Measurements from ENCODE around the gene ASB10. TPM values are rescaled to one million over a fixed set of nuclear protein-coding genes. Genes with fewer than 3 reads are reported as not detected.

Gene ASB10
- total and polyA plus RNA-seq, 4 donors: not detected

DNA sequence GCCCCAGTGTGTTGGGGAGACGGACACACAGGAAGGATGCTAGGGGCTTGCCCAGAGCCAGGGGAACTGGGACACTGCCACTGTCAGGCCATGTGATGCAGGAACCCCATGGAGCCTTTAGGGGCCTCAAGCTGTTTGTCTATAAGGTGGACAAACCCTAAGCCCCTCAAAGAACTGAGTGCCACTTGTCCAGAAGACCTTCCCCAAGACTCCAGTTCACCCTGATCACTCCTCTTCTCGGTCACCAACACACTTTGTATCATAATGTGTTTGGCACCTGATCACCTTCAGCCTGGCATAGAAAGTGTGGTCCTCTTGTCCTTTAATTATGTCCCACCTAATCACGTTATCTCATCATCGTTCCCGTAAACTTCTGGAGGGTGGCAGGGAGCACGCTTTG, 22.5 kb upstream of the ASB10 start:
- Histone ChIP-seq H3K27me3 (ENCODE audit: control insufficient read depth in 4 of 4, insufficient read depth in 4 of 4, low read length in 3 of 4) (peaks cover 0 to 6% (median 0%) of the 10 kb centered on the region in 4 donors), H3K9ac (ENCODE audit: low read depth in 1 of 2, low read length in 2 of 2) (no peak overlapping the region), H3K27ac (ENCODE audit: low read depth in 1 of 2, low read length in 2 of 2) (no peak overlapping the region), H3K36me3 (ENCODE audit: control insufficient read depth in 4 of 4, insufficient read depth in 3 of 4, low read depth in 1 of 4, low read length in 3 of 4) (peaks cover 5 to 20% (median 13%) of the 10 kb centered on the region in 4 donors), H3K4me3 (ENCODE audit: low read depth in 1 of 3, low read length in 3 of 3) (no peak overlapping the region), H3K4me1 (ENCODE audit: control insufficient read depth in 4 of 4, insufficient read depth in 4 of 4, low read length in 3 of 4) (no peaks in the 10 kb centered on the region), H3K9me3 (ENCODE audit: control insufficient read depth in 4 of 4, low read length in 3 of 4) (no peaks in the 10 kb centered on the region)
- TF ChIP-seq, protein P1, sequence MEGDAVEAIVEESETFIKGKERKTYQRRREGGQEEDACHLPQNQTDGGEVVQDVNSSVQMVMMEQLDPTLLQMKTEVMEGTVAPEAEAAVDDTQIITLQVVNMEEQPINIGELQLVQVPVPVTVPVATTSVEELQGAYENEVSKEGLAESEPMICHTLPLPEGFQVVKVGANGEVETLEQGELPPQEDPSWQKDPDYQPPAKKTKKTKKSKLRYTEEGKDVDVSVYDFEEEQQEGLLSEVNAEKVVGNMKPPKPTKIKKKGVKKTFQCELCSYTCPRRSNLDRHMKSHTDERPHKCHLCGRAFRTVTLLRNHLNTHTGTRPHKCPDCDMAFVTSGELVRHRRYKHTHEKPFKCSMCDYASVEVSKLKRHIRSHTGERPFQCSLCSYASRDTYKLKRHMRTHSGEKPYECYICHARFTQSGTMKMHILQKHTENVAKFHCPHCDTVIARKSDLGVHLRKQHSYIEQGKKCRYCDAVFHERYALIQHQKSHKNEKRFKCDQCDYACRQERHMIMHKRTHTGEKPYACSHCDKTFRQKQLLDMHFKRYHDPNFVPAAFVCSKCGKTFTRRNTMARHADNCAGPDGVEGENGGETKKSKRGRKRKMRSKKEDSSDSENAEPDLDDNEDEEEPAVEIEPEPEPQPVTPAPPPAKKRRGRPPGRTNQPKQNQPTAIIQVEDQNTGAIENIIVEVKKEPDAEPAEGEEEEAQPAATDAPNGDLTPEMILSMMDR (IDR thresholded peaks at IDR 0.05; ENCODE audit: low read depth, low read length, missing input control): no peak
- TF ChIP-seq FOXA2 (IDR thresholded peaks at IDR 0.05) (no peak), HNF4A (conservative IDR thresholded peaks at IDR 0.05) (no peak), JUND (IDR thresholded peaks at IDR 0.05) (no peak), RXRA (IDR thresholded peaks at IDR 0.05) (no peak), RAD21 (IDR thresholded peaks at IDR 0.05) (no peak), YY1 (IDR thresholded peaks at IDR 0.05) (no peak)
- TF ChIP-seq, protein P2, sequence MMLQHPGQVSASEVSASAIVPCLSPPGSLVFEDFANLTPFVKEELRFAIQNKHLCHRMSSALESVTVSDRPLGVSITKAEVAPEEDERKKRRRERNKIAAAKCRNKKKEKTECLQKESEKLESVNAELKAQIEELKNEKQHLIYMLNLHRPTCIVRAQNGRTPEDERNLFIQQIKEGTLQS (IDR thresholded peaks at IDR 0.05): no peak
- TF ChIP-seq, protein P3, sequence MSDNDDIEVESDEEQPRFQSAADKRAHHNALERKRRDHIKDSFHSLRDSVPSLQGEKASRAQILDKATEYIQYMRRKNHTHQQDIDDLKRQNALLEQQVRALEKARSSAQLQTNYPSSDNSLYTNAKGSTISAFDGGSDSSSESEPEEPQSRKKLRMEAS (IDR thresholded peaks at IDR 0.05): no peak
- TF ChIP-seq, protein P4, sequence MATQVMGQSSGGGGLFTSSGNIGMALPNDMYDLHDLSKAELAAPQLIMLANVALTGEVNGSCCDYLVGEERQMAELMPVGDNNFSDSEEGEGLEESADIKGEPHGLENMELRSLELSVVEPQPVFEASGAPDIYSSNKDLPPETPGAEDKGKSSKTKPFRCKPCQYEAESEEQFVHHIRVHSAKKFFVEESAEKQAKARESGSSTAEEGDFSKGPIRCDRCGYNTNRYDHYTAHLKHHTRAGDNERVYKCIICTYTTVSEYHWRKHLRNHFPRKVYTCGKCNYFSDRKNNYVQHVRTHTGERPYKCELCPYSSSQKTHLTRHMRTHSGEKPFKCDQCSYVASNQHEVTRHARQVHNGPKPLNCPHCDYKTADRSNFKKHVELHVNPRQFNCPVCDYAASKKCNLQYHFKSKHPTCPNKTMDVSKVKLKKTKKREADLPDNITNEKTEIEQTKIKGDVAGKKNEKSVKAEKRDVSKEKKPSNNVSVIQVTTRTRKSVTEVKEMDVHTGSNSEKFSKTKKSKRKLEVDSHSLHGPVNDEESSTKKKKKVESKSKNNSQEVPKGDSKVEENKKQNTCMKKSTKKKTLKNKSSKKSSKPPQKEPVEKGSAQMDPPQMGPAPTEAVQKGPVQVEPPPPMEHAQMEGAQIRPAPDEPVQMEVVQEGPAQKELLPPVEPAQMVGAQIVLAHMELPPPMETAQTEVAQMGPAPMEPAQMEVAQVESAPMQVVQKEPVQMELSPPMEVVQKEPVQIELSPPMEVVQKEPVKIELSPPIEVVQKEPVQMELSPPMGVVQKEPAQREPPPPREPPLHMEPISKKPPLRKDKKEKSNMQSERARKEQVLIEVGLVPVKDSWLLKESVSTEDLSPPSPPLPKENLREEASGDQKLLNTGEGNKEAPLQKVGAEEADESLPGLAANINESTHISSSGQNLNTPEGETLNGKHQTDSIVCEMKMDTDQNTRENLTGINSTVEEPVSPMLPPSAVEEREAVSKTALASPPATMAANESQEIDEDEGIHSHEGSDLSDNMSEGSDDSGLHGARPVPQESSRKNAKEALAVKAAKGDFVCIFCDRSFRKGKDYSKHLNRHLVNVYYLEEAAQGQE (IDR thresholded peaks at IDR 0.05): no peak
- 89% methylated on average over 6 of the region's 6 CpGs for WGBS
- DNase-seq (ENCODE audit: low spot score): no peak

DNA sequence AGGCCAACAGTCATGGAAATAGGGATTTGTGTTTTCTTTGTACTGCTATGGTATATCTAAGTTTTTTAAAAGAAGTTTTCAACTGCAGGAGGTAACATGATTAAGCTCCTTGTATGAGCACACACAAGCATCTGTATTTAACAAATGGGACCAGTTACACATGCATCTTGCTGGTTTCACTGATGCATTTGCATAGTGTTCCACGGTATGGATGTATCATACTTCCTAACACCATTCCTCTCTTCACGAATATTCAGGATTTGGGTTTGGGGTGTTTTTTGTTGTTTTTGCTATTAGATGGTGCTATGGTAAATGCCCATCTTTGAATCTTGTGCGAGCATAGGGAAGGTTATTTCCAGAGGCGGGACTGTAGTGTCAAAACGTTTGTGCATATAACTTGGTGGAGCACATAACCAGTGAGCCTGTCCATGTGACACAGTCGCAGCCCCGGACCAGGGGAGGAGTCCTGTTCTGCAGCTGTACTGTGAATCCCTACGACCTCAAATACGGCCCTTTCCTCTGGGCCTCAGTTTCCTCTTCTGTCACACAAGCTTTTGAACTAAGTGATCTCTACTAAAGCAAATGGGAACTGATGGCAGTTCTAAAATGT, 21.3 kb upstream of the ASB10 start:
- Histone ChIP-seq H3K9ac (ENCODE audit: low read depth in 1 of 2, low read length in 2 of 2) (no peak overlapping the region), H3K4me3 (ENCODE audit: low read depth in 1 of 3, low read length in 3 of 3) (no peak overlapping the region), H3K36me3 (ENCODE audit: control insufficient read depth in 4 of 4, insufficient read depth in 3 of 4, low read depth in 1 of 4, low read length in 3 of 4) (peaks cover 1 to 7% (median 3%) of the 10 kb centered on the region in 4 donors), H3K27ac (ENCODE audit: low read depth in 1 of 2, low read length in 2 of 2) (no peak overlapping the region), H3K4me1 (ENCODE audit: control insufficient read depth in 4 of 4, insufficient read depth in 4 of 4, low read length in 3 of 4) (no peaks in the 10 kb centered on the region), H3K27me3 (ENCODE audit: control insufficient read depth in 4 of 4, insufficient read depth in 4 of 4, low read length in 3 of 4) (peaks cover 0 to 12% (median 0%) of the 10 kb centered on the region in 4 donors), H3K9me3 (ENCODE audit: control insufficient read depth in 4 of 4, low read length in 3 of 4) (no peaks in the 10 kb centered on the region)
- DNase-seq (ENCODE audit: low spot score): no peak
- WGBS: 69% methylated on average over 9 of the region's 9 CpGs
- TF ChIP-seq HNF4A (conservative IDR thresholded peaks at IDR 0.05) (no peak), SP1 (IDR thresholded peaks at IDR 0.05) (no peak), HNF4G (IDR thresholded peaks at IDR 0.05) (no peak), RXRA (IDR thresholded peaks at IDR 0.05) (no peak), FOXA1 (IDR thresholded peaks at IDR 0.05) (no peak), JUND (IDR thresholded peaks at IDR 0.05) (no peak), YY1 (IDR thresholded peaks at IDR 0.05) (no peak), TAF1 (conservative IDR thresholded peaks at IDR 0.05) (no peak), EGR1 (IDR thresholded peaks at IDR 0.05; ENCODE audit: low read depth in 2 of 2) (no peak), FOXA2 (IDR thresholded peaks at IDR 0.05) (no peak), GABPA (IDR thresholded peaks at IDR 0.05 in 1 of 2, conservative IDR thresholded peaks at IDR 0.05 in 1 of 2) (no peak)
- TF ChIP-seq, protein P2 (IDR thresholded peaks at IDR 0.05): no peak
- TF ChIP-seq, protein P4 (IDR thresholded peaks at IDR 0.05): no peak
- TF ChIP-seq, protein P3 (IDR thresholded peaks at IDR 0.05): no peak
- TF ChIP-seq, protein P5, sequence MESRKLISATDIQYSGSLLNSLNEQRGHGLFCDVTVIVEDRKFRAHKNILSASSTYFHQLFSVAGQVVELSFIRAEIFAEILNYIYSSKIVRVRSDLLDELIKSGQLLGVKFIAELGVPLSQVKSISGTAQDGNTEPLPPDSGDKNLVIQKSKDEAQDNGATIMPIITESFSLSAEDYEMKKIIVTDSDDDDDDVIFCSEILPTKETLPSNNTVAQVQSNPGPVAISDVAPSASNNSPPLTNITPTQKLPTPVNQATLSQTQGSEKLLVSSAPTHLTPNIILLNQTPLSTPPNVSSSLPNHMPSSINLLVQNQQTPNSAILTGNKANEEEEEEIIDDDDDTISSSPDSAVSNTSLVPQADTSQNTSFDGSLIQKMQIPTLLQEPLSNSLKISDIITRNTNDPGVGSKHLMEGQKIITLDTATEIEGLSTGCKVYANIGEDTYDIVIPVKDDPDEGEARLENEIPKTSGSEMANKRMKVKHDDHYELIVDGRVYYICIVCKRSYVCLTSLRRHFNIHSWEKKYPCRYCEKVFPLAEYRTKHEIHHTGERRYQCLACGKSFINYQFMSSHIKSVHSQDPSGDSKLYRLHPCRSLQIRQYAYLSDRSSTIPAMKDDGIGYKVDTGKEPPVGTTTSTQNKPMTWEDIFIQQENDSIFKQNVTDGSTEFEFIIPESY (IDR thresholded peaks at IDR 0.05): no peak

Measured in liver (tissue), 9 donors.